Mesenchymal stem cell (in vitro differentiated cells and primary cell): ENCODE results near the gene COLQ.

ENCODE experiments used
- DNase-seq: peaks from one replicate; pipeline ENCODE4 v3.0.0-alpha.2; 2013
- H2AFZ ChIP-seq: one replicate; pipeline ENCODE4 v1.6.1; 2013; ENCODE audit warnings: low read depth, mild to moderate bottlenecking, control low read depth, inconsistent platforms, low read length, moderate library complexity
- H2AK5ac ChIP-seq: 2 replicates; pipeline ENCODE4 v1.6.1; 2013; ENCODE audit warnings: low read length, moderate library complexity, mild to moderate bottlenecking, inconsistent platforms; ENCODE audit not compliant: severe bottlenecking
- H2BK120ac ChIP-seq: one replicate; pipeline ENCODE4 v1.6.1; 2013; ENCODE audit warnings: low read depth, mild to moderate bottlenecking, inconsistent platforms, low read length, moderate library complexity
- H2BK12ac ChIP-seq, 2 experiments: one replicate each; pipeline ENCODE4 v1.6.1; 2013; ENCODE audit warnings: inconsistent platforms in 2 of 2, low read length in 2 of 2, mild to moderate bottlenecking in 2 of 2, moderate library complexity in 2 of 2, control low read depth in 1 of 2
- H2BK15ac ChIP-seq: one replicate; pipeline ENCODE4 v1.6.1; 2013; ENCODE audit warnings: mild to moderate bottlenecking, low read depth, inconsistent platforms; ENCODE audit not compliant: poor library complexity, severe bottlenecking
- H2BK5ac ChIP-seq: 2 replicates; pipeline ENCODE4 v1.6.1; 2013; ENCODE audit warnings: low read depth, mild to moderate bottlenecking, low read length, control low read depth, inconsistent platforms; ENCODE audit not compliant: poor library complexity, severe bottlenecking
- H3K14ac ChIP-seq, 2 experiments: one replicate each; pipeline ENCODE4 v1.6.1; 2013; ENCODE audit warnings: inconsistent platforms in 2 of 2, low read length in 2 of 2, control low read depth in 1 of 2, mild to moderate bottlenecking in 1 of 2, moderate library complexity in 1 of 2
- H3K18ac ChIP-seq, 2 experiments: one replicate each; pipeline ENCODE4 v1.6.1; 2013; ENCODE audit warnings: inconsistent platforms in 2 of 2, low read length in 2 of 2, control low read depth in 1 of 2, low read depth in 1 of 2, mild to moderate bottlenecking in 1 of 2
- H3K23ac ChIP-seq, 2 experiments: one replicate each; pipeline ENCODE4 v1.6.1; 2013; ENCODE audit warnings: inconsistent platforms in 2 of 2, low read length in 2 of 2, mild to moderate bottlenecking in 2 of 2, moderate library complexity in 2 of 2, control low read depth in 1 of 2
- H3K27ac ChIP-seq: 2 replicates; pipeline ENCODE4 v1.5.1; 2013; ENCODE audit warnings: mild to moderate bottlenecking, moderate library complexity, low read length, control low read depth, inconsistent platforms; ENCODE audit not compliant: poor library complexity, severe bottlenecking
- H3K27me3 ChIP-seq, 2 experiments: 2 replicates each; pipeline versions ENCODE4 v1.6.1 to v1.7.0; 2013; ENCODE audit warnings: low read length in 2 of 2, mild to moderate bottlenecking in 2 of 2, moderate library complexity in 2 of 2, control low read depth in 1 of 2, inconsistent platforms in 1 of 2; ENCODE audit not compliant: control insufficient read depth in 1 of 2, insufficient read depth in 1 of 2
- H3K36me3 ChIP-seq, 2 experiments: 2 replicates each; pipeline versions ENCODE4 v1.6.1 to v1.7.0; 2013; ENCODE audit warnings: low read length in 2 of 2, control low read depth in 1 of 2, inconsistent platforms in 1 of 2, low read depth in 1 of 2, mild to moderate bottlenecking in 1 of 2; ENCODE audit not compliant: insufficient read depth in 2 of 2, control insufficient read depth in 1 of 2
- H3K4ac ChIP-seq, 2 experiments: one replicate each; pipeline ENCODE4 v1.6.1; 2013; ENCODE audit warnings: inconsistent platforms in 2 of 2, low read length in 2 of 2, mild to moderate bottlenecking in 2 of 2, moderate library complexity in 2 of 2, control low read depth in 1 of 2, low read depth in 1 of 2
- H3K4me1 ChIP-seq: 2 replicates; pipeline ENCODE4 v1.6.1; 2013; ENCODE audit warnings: low read depth, low read length, control low read depth; ENCODE audit not compliant: control insufficient read depth, insufficient read depth
- H3K4me2 ChIP-seq: 2 replicates; pipeline ENCODE4 v1.6.1; 2013; ENCODE audit warnings: low read length, mild to moderate bottlenecking, inconsistent platforms; ENCODE audit not compliant: poor library complexity, severe bottlenecking
- H3K4me3 ChIP-seq, 2 experiments: 2 replicates each; pipeline versions ENCODE4 v1.5.1 to v1.7.0; 2013; ENCODE audit warnings: low read length in 2 of 2, mild to moderate bottlenecking in 2 of 2, control low read depth in 1 of 2, low read depth in 1 of 2; ENCODE audit not compliant: insufficient read depth in 1 of 2
- H3K79me1 ChIP-seq: replicated peaks from 2 replicates; pipeline ENCODE4 v1.6.1; 2013; ENCODE audit warnings: mild to moderate bottlenecking, control low read depth, low read length, inconsistent platforms; ENCODE audit not compliant: poor library complexity, severe bottlenecking
- H3K9ac ChIP-seq: 2 replicates; pipeline ENCODE4 v1.7.0; 2013; ENCODE audit warnings: mild to moderate bottlenecking, low read length, moderate library complexity
- H3K9me3 ChIP-seq: 2 replicates; pipeline ENCODE4 v1.7.0; 2013; ENCODE audit warnings: mild to moderate bottlenecking, low read length; ENCODE audit not compliant: control insufficient read depth
- H4K8ac ChIP-seq: one replicate; pipeline ENCODE4 v1.6.1; 2013; ENCODE audit warnings: inconsistent platforms, mild to moderate bottlenecking, low read length, moderate library complexity
- H4K91ac ChIP-seq: one replicate; pipeline ENCODE4 v1.6.1; 2013; ENCODE audit warnings: mild to moderate bottlenecking, low read length, inconsistent platforms
- WGBS: methylation state at CpG from one replicate; pipeline ENCODE4 v1.1.7; 2013; ENCODE audit warnings: mixed read lengths; 5-methylcytosine and 5-hydroxymethylcytosine counted together

Gene COLQ

DNA sequence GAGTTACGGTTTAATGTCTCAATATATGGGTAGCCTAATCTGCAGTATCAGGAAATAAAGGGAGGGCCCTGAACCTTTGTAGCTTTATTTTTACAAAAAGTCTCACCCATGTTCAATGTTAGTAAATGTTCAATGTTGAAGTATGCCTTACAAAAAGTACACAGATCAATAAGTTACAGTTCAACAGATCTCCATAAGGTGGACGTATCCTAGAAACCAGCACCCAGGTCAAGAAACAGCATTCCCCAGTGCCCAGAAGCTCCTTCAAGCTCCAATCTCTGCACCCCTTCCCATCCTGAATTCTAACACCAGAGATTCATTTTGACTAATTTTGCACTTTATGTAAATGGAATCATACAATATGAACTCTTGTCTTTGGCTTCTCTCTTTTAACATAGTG is 31.3 kb downstream of the COLQ start:
- Histone ChIP-seq H2BK15ac (no peak overlapping the region), H3K4me1 (no peaks in the 10 kb centered on the region), H2AFZ (no peak overlapping the region), H2AK5ac (no peak overlapping the region), H4K8ac (no peak overlapping the region), H4K91ac (no peak overlapping the region), H3K4ac (no peak overlapping the region), H2BK120ac (no peak overlapping the region), H3K79me1 (no peaks in the 10 kb centered on the region), H3K23ac (no peak overlapping the region), H3K4me3 (no peak overlapping the region), H3K9ac (no peak overlapping the region), H3K9me3 (no peaks in the 10 kb centered on the region), H2BK5ac (no peak overlapping the region), H3K14ac (no peak overlapping the region), H3K4me2 (no peak overlapping the region), H3K27ac (no peak overlapping the region), H3K18ac (no peak overlapping the region), H2BK12ac (no peak overlapping the region), H3K27me3 (no peaks in the 10 kb centered on the region), H3K36me3 (peaks cover 10 to 21% of the 10 kb centered on the region in 2 experiments)
- 92% methylated on average over 2 of the region's 2 CpGs for WGBS
- DNase-seq, result no peak

DNA sequence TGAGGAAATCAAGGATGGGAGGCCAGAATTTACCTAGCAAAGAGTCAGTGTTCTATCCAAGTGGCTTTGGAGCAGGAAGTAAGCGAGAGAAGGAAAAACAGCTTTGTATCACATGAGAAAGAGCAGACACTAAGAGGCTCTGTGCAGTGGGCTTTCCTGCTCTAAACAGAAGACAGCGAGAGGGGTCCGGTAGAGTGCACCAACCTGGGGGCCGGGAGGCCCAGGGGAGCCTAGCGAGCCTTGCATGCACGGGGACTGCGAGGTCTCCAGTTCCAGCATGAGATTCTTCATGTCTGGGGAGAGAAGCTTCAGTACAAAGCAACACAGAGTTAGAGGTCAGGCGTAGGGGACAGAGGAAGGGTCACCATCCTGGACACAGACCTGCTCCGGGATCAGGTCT is 33.5 kb downstream of the COLQ start:
- H4K8ac ChIP-seq, result no peak overlapping the region
- no peak overlapping the region for H2AFZ ChIP-seq
- no peaks in the 10 kb centered on the region for H3K27me3 ChIP-seq
- H2BK5ac ChIP-seq, result no peak overlapping the region
- no peaks in the 10 kb centered on the region for H3K4me1 ChIP-seq
- H2AK5ac ChIP-seq, result no peak overlapping the region
- no peak overlapping the region for H3K4me2 ChIP-seq
- H2BK120ac ChIP-seq, result no peak overlapping the region
- H3K14ac ChIP-seq, result no peak overlapping the region
- peaks cover 10 to 21% of the 10 kb centered on the region in 2 experiments for H3K36me3 ChIP-seq
- H3K23ac ChIP-seq, result no peak overlapping the region
- H3K9ac ChIP-seq, result no peak overlapping the region
- no peak overlapping the region for H2BK15ac ChIP-seq
- H3K4me3 ChIP-seq, result no peak overlapping the region
- no peak overlapping the region for H3K18ac ChIP-seq
- H3K4ac ChIP-seq, result no peak overlapping the region
- no peak overlapping the region for H4K91ac ChIP-seq
- H3K79me1 ChIP-seq, result no peaks in the 10 kb centered on the region
- H2BK12ac ChIP-seq, result no peak overlapping the region
- H3K9me3 ChIP-seq, result no peaks in the 10 kb centered on the region
- 93% methylated on average over 9 of the region's 9 CpGs for WGBS
- DNase-seq, result no peak
- H3K27ac ChIP-seq, result no peak overlapping the region

DNA sequence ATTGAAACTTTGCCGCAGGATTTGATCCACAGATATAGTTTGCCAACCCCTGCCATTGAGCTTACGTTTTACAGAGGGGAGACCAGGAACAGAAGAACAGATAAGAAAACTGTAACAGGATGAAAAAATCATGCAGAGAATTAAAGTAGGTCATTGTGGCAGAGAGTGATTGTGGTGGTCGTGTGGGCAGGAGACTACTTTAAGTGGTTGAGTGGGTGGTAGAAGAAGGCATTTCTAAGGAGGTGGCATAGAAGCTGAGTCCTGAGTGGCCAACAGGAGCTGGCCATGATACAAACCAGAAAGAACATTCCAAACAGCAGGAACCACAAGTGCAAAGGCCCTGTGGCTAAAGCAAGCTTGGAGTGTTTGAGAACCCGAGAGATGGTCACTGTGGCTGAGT is 34.5 kb downstream of the COLQ start:
- no peaks in the 10 kb centered on the region for H3K27me3 ChIP-seq
- no peak overlapping the region for H3K23ac ChIP-seq
- no peak overlapping the region for H4K91ac ChIP-seq
- no peak for DNase-seq
- no peak overlapping the region for H3K4me2 ChIP-seq
- H3K9me3 ChIP-seq, result no peaks in the 10 kb centered on the region
- no peak overlapping the region for H3K27ac ChIP-seq
- WGBS, result 94% methylated on average over 4 of the region's 4 CpGs
- H2BK12ac ChIP-seq, result no peak overlapping the region
- H2BK120ac ChIP-seq, result no peak overlapping the region
- no peak overlapping the region for H2AFZ ChIP-seq
- H2BK15ac ChIP-seq, result no peak overlapping the region
- H3K79me1 ChIP-seq, result no peaks in the 10 kb centered on the region
- H3K36me3 ChIP-seq, result peaks cover 10 to 21% of the 10 kb centered on the region in 2 experiments
- no peak overlapping the region for H3K18ac ChIP-seq
- no peak overlapping the region for H3K4ac ChIP-seq
- no peak overlapping the region for H2AK5ac ChIP-seq
- no peaks in the 10 kb centered on the region for H3K4me1 ChIP-seq
- no peak overlapping the region for H3K9ac ChIP-seq
- H2BK5ac ChIP-seq, result no peak overlapping the region
- H3K4me3 ChIP-seq, result no peak overlapping the region
- H3K14ac ChIP-seq, result no peak overlapping the region
- H4K8ac ChIP-seq, result no peak overlapping the region

DNA sequence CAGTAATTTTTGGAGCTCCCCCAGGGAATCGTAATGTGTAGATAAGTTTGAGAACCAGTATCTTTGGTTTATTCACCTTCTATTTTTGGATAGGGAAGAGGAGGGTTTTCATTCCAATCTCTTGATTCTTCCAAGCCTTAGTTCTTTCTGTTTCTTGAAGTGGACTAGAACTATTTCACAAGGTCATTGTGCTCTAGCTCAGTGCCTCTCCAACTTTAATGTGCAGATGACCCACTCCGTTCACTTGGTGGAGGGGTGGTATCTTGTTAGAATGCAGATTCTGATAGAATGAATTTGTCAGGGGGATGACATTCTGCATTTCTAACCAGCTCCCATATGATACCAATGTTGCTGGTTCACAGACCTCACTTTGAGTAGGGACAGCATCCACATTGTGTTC is 35.5 kb downstream of the COLQ start:
- Histone ChIP-seq H2BK120ac (no peak overlapping the region), H3K4ac (no peak overlapping the region), H3K4me1 (no peaks in the 10 kb centered on the region), H4K91ac (no peak overlapping the region), H3K4me2 (no peak overlapping the region), H3K23ac (no peak overlapping the region), H4K8ac (no peak overlapping the region), H2BK15ac (no peak overlapping the region), H3K27me3 (no peaks in the 10 kb centered on the region), H3K27ac (no peak overlapping the region), H2AFZ (no peak overlapping the region), H2BK12ac (no peak overlapping the region), H2AK5ac (no peak overlapping the region), H3K4me3 (no peak overlapping the region), H3K18ac (no peak overlapping the region), H3K9me3 (no peaks in the 10 kb centered on the region), H3K14ac (no peak overlapping the region), H2BK5ac (no peak overlapping the region), H3K36me3 (peaks cover 10 to 21% of the 10 kb centered on the region in 2 experiments), H3K9ac (no peak overlapping the region), H3K79me1 (no peaks in the 10 kb centered on the region)
- 100% methylated on average over 2 of the region's 2 CpGs for WGBS
- DNase-seq, result no peak
